AG04449 (cell line): ENCODE measurements around the gene MYO1E.

Experiments
- CTCF ChIA-PET: fragments of 350-600 bp; formaldehyde crosslinking; extraction: SDS; loops from one replicate; lab custom pipeline; 2021; ENCODE audit warnings: antibody characterized with exemption; lab: Yijun Ruan, JAX
- POLR2A ChIA-PET: fragments of 400-600, 350-600 bp; formaldehyde crosslinking; extraction: SDS; loops from one replicate; lab custom pipeline; 2020; ENCODE audit warnings: antibody characterized with exemption, inconsistent platforms; lab: Yijun Ruan, JAX
- DNase-seq: peaks from one replicate; pipeline ENCODE4 v3.0.0-alpha.2; 2010; ENCODE audit warnings: low read depth, low spot score
- H3K4me3 ChIP-seq: 2 replicates; pipeline ENCODE4 v1.5.1; 2011; ENCODE audit warnings: low read depth, mild to moderate bottlenecking, control low read depth, low read length
- TF ChIP-seq, protein P1 (sequence below): IDR thresholded peaks from one replicate; pipeline ENCODE4 v1.5.1; 2011; ENCODE audit warnings: mild to moderate bottlenecking, moderate library complexity, low read length, control low read depth, inconsistent platforms; ENCODE audit not compliant: insufficient read depth; ENCODE audit errors: missing control alignments

MYO1E gene

DNA sequence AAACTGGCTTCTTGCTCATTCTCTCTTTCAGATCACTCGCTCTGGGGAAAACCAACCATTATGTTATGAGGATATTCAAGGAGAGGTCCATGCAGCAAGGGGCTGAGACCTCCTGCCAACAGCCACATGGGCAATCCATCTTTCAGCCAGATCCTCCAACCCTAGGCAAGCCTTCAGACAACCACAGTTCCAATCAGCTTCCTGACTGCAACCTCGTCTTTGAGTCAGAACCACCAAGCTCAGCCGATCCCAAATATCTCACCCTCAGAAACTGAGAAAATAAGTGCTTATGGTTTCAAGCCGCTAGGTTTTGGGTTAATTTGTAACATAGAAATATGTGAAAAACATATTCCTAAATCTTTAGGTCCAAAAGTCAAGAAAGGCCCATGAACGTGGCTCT, 155.8 kb downstream of the MYO1E start:
- TF ChIP-seq, protein P1, sequence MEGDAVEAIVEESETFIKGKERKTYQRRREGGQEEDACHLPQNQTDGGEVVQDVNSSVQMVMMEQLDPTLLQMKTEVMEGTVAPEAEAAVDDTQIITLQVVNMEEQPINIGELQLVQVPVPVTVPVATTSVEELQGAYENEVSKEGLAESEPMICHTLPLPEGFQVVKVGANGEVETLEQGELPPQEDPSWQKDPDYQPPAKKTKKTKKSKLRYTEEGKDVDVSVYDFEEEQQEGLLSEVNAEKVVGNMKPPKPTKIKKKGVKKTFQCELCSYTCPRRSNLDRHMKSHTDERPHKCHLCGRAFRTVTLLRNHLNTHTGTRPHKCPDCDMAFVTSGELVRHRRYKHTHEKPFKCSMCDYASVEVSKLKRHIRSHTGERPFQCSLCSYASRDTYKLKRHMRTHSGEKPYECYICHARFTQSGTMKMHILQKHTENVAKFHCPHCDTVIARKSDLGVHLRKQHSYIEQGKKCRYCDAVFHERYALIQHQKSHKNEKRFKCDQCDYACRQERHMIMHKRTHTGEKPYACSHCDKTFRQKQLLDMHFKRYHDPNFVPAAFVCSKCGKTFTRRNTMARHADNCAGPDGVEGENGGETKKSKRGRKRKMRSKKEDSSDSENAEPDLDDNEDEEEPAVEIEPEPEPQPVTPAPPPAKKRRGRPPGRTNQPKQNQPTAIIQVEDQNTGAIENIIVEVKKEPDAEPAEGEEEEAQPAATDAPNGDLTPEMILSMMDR, result no peak
- CTCF ChIA-PET, result interaction anchor here (1.0 kb wide), 1 partner anchor 30 kb away, joined by 5 read pairs; no protein-coding TSS in a partner anchor
- POLR2A ChIA-PET, result no interaction called here
- H3K4me3 ChIP-seq, result no peak overlapping the region
- DNase-seq, result no peak

DNA sequence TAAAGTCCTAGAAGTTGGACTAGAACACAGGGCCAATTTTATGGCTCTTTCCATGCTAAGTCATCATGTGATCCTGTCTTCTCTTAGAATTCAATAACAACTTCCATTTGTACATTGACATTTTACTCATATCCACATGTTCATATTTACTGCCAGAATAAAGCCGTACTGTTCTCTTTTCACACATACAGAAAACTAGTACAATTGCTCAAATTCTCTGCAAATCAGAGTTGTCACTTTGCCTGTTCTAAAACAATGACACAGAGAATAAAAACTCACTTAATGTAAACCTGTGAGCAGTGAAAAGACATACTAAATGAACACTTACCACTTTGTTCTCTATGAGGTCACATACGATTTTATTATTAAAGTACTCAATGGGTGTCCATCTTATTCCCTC, 162.5 kb downstream of the MYO1E start:
- ChIA-PET CTCF (no interaction called here), POLR2A (no interaction called here)

DNA sequence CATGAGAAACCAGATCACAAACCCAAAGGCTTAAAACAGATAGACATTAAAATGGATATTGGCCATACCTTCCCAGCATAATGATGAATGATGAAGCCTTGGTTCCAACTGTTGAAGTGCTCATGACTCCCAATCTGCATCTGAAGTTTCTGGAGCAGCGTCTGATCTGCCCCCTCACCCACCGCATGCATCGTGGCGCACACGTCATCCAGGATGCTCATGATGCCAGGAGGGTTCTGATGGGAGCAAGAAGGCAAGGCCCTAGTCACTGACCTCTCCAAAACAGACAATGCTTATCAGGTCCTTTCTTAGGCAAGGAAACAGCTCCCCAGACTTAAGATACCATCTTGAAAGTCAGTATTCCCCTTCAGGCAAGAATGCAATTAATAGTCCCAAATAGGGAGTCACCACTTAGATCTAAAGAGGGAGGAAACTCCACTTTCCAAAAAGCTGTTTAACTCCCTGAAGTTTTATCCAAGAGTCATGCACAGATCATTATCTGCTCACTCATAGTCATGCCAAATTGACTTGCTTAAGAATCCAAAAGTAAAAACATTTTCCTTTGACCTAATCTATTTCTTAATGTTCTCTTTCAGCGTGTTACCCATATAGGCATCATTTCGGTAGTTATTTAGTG, 163.9 kb downstream of the MYO1E start:
- ChIA-PET CTCF (interaction anchor here (1.3 kb wide), 1 partner anchor 9 kb away, joined by 4 read pairs; no protein-coding TSS in a partner anchor), POLR2A (no interaction called here)
- no peak overlapping the region for H3K4me3 ChIP-seq
- TF ChIP-seq, protein P1, result no peak
- no peak for DNase-seq

More for the DNA sequence above, 162.5 kb downstream of the MYO1E start:
- DNase-seq, result no peak
- H3K4me3 ChIP-seq, result no peak overlapping the region
- TF ChIP-seq, protein P1, result no peak

DNA sequence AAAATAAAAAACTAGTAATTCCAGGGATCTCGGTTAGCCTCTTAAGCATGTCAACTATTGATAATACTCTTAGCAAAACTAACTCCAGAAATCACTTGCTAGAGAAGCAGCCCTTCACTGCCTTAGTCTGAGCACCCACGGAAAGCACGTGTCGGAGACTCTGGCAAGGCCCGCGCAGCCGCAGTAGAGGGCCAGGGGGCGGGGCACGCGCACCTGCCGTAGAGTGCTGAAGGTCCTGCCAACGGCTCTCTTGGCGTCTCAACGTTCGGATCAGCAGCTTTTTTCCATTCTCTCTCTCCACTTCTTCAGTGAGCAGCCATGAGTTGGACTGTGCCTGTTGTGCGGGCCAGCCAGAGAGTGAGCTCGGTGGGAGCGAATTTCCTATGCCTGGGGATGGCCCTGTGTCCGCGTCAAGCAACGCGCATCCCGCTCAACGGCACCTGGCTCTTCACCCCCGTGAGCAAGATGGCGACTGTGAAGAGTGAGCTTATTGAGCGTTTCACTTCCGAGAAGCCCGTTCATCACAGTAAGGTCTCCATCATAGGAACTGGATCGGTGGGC, 166.0 kb downstream of the MYO1E start, which contains the start of gene LDHAL6B:
Gene LDHAL6B (plus strand): TSS at position 221 of the 561 bp plus-strand sequence. CDS start 98 bp downstream, at position 319.
- TF ChIP-seq, protein P1, result no peak
- ChIA-PET POLR2A (no interaction called here), CTCF (no interaction called here)
- H3K4me3 ChIP-seq, result no peak within 1 kb of the TSS
- no peak for DNase-seq

DNA sequence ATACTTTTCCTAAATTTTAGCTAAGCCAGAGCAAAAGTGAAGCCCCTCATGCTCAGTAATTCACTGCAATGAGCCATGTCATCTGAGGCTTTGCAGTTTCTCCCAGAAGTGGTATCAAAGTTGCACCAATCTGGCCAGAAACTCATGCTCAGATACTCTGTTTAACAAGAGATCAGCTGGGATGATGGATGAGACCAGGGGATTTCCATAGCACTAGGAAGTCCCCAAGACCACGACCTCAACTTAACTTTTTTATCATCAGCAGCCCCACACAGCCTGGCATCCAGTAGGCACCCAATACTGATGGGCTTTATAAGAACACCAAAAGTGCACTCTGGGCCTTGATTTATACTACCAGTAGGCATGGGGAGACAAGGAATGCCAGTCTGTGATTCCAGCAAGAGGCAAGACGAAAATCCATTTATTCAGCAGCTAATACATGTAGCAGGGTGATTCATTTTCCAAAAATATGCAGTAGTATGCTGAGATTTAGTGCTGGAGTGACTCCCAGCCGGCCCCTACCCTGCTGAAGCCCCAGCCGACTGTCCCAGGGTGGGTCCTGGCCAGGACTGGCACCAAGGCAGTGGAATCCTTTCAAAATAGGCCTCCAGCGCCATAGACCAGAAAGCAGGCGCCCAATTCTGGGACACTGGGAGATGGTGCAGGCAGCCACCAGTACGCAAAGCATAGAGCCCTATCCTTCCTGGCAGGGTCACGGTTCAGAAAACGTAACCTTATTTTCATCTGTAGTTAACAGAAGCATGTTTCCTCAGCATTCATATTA, 166.6 kb downstream of the MYO1E start:
- POLR2A ChIA-PET, result no interaction called here
- TF ChIP-seq, protein P1, result no peak
- no peak overlapping the region for H3K4me3 ChIP-seq
- CTCF ChIA-PET, result no interaction called here
- DNase-seq, result no peak

DNA sequence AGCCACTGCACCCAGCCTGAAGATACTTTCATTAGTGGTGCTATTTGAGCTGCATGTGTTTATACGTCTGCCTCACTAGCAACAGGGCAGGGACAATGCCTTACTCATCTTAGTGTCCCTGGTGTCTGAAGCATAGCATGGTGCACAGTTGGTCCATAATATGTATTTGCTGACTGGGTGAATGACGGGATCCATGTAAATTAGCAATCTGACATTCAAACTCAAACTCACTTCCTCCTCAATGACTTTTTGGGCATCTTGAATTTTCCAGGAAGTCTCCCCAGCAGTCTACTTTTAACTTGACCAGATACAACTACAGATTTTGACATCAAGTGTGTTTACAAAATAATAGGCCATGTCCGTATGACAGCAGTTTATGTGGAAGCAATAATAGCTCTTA, 169.0 kb downstream of the MYO1E start:
- DNase-seq, result no peak
- TF ChIP-seq, protein P1, result no peak
- ChIA-PET CTCF (interaction anchor here (0.5 to 0.7 kb wide), 3 partner anchors 11 to 15 kb away, joined by 3 to 4 read pairs (median 3); no protein-coding TSS in a partner anchor), POLR2A (no interaction called here)
- H3K4me3 ChIP-seq, result no peak overlapping the region
